Stimulated activated CD4-positive, alpha-beta T cell treated with anti-CD3 and anti-CD28 coated beads, Interleukin-12 subunit alpha, Interleukin-12 subunit beta, amount 100 ng/mL, for 24 hours (primary cell): ENCODE measurements around the gene HOXC5.

Source experiments
- DNase-seq, 2 experiments: peaks; one replicate each; pipeline ENCODE4 v3.0.0-alpha.2; 2020; ENCODE audit warnings: low read depth in 2 of 2

HOXC5 gene

GRCh38 chr12:54019091-54019811, 13.6 kb upstream of the HOXC5 start:
- no peak for DNase-seq

GRCh38 chr12:54019924-54020590, 12.8 kb upstream of the HOXC5 start:
- no peak for DNase-seq

GRCh38 chr12:54020591-54021405, 12.1 kb upstream of the HOXC5 start:
- DNase-seq, result no peak

GRCh38 chr12:54021432-54022013, 11.3 kb upstream of the HOXC5 start:
- DNase-seq, result no peak

GRCh38 chr12:54022960-54023884, 9.6 kb upstream of the HOXC5 start:
- no peak for DNase-seq

GRCh38 chr12:54024127-54024526, 8.7 kb upstream of the HOXC5 start:
- no peak for DNase-seq

GRCh38 chr12:54024581-54025305, 8.1 kb upstream of the HOXC5 start:
- DNase-seq, result no peak

GRCh38 chr12:54025499-54026405, 7.1 kb upstream of the HOXC5 start:
- no peak for DNase-seq

- no peak for DNase-seq
Observed at GRCh38 chr12:54026640-54027441, 6.0 kb upstream of the HOXC5 start.

- no peak for DNase-seq
Observed at GRCh38 chr12:54027442-54027786, 5.4 kb upstream of the HOXC5 start.

GRCh38 chr12:54028314-54029201, 4.3 kb upstream of the HOXC5 start, which contains the start of gene HOXC6:
Gene HOXC6, plus strand, starts transcription at chr12:54028440. Its CDS starts 82 bp downstream, at chr12:54028522.
- DNase-seq, result no peak

GRCh38 chr12:54029529-54030441, 3.1 kb upstream of the HOXC5 start:
- DNase-seq, result no peak

- no peak for DNase-seq
Observed at GRCh38 chr12:54030442-54030801, 2.4 kb upstream of the HOXC5 start.

- no peak for DNase-seq
Observed at GRCh38 chr12:54030889-54031471, 1.9 kb upstream of the HOXC5 start.

- DNase-seq, result no peak
Observed at GRCh38 chr12:54031480-54031879, 1.4 kb upstream of the HOXC5 start.

GRCh38 chr12:54032086-54032619, 697 bp upstream of the HOXC5 start:
- no peak for DNase-seq
